Measurements from ENCODE around the gene LHPP.

GRCh38 chr10:124557648-124558338 is 96.2 kb downstream of the LHPP start:
- no peak for TF ChIP-seq POLR2A (IDR thresholded peaks at IDR 0.05)
- no peak for TF ChIP-seq CTCF (IDR thresholded peaks at IDR 0.05)

All from Peyer's patch (tissue), 4 donors.